ENCODE data around the gene MT3. TPM values are rescaled to one million over a fixed set of nuclear protein-coding genes. Genes with fewer than 3 reads are reported as not detected.

The MT3 gene
- total RNA-seq, 4 donors from 2014 or later, result 4.2 TPM; not detected in 3

GRCh38 chr16:56547949-56548567 is 41.3 kb upstream of the MT3 start:
- Histone ChIP-seq H3K9me3 (no peaks in the 10 kb centered on the region), H3K4me1 (peaks cover 0 to 10% (median 2%) of the 10 kb centered on the region in 4 donors), H3K27me3 (no peaks in the 10 kb centered on the region), H3K36me3 (no peaks in the 10 kb centered on the region), H3K27ac (peak overlapping the region in 1 of 4 donors; percentile 19), H3K4me3 (no peak overlapping the region)
- TF ChIP-seq EP300 (IDR thresholded peaks at IDR 0.05; ENCODE audit: low read depth) (no peak), CTCF (IDR thresholded peaks at IDR 0.05) (no peak), POLR2AphosphoS5 (IDR thresholded peaks at IDR 0.05) (no peak), POLR2A (IDR thresholded peaks at IDR 0.05) (no peak)
- DNase-seq, result no peak
- intact Hi-C loops (cut with DNase I; ENCODE audit: low total_unique reads) (no loop called here), in situ Hi-C loops (cut with MboI; ENCODE audit: low pct_ligation_motif_present in 1 of 4, low pct_unique_long_range_greater_than_20kb in 1 of 4, low sequenced_read_pairs in 3 of 4) (no loop called here)
- 89 to 96% methylated on average over 3 to 4 of the region's 4 CpGs for WGBS, 2 donors (ENCODE audit: low coverage in 1 of 2)

- Histone ChIP-seq H3K27ac (no peak overlapping the region), H3K4me3 (no peak overlapping the region), H3K27me3 (no peaks in the 10 kb centered on the region), H3K36me3 (no peaks in the 10 kb centered on the region), H3K4me1 (peaks cover 0 to 10% (median 2%) of the 10 kb centered on the region in 4 donors), H3K9me3 (no peaks in the 10 kb centered on the region)
- in situ Hi-C loops (cut with MboI; ENCODE audit: low pct_ligation_motif_present in 1 of 4, low pct_unique_long_range_greater_than_20kb in 1 of 4, low sequenced_read_pairs in 3 of 4), result no loop called here
- intact Hi-C loops (cut with DNase I; ENCODE audit: low total_unique reads), result no loop called here
- no peak for DNase-seq
- TF ChIP-seq POLR2A (IDR thresholded peaks at IDR 0.05) (no peak), EP300 (IDR thresholded peaks at IDR 0.05; ENCODE audit: low read depth) (no peak), POLR2AphosphoS5 (IDR thresholded peaks at IDR 0.05) (no peak), CTCF (IDR thresholded peaks at IDR 0.05) (no peak)
These were observed 40.2 kb upstream of the MT3 start for GRCh38 chr16:56549161-56549560.

- intact Hi-C loops (cut with DNase I; ENCODE audit: low total_unique reads), result no loop called here
- H3K36me3 ChIP-seq, result no peaks in the 10 kb centered on the region
- H3K27me3 ChIP-seq, result no peaks in the 10 kb centered on the region
- peaks cover 0 to 10% (median 2%) of the 10 kb centered on the region in 4 donors for H3K4me1 ChIP-seq
- in situ Hi-C loops (cut with MboI; ENCODE audit: low pct_ligation_motif_present in 1 of 4, low pct_unique_long_range_greater_than_20kb in 1 of 4, low sequenced_read_pairs in 3 of 4), result no loop called here
- 82 to 83% methylated on average over 4 to 5 of the region's 5 CpGs for WGBS, 2 donors (ENCODE audit: low coverage in 1 of 2)
- TF ChIP-seq EP300 (IDR thresholded peaks at IDR 0.05; ENCODE audit: low read depth), result no peak
- no peak for TF ChIP-seq POLR2A (IDR thresholded peaks at IDR 0.05)
- no peak for TF ChIP-seq POLR2AphosphoS5 (IDR thresholded peaks at IDR 0.05)
- no peak for TF ChIP-seq CTCF (IDR thresholded peaks at IDR 0.05)
- no peaks in the 10 kb centered on the region for H3K9me3 ChIP-seq
- no peak overlapping the region for H3K27ac ChIP-seq
- H3K4me3 ChIP-seq, result no peak overlapping the region
- no peak for DNase-seq
These were observed 39.5 kb upstream of the MT3 start for GRCh38 chr16:56549744-56550385.

- Histone ChIP-seq H3K27ac (no peak overlapping the region), H3K4me3 (no peak overlapping the region), H3K36me3 (no peaks in the 10 kb centered on the region), H3K9me3 (no peaks in the 10 kb centered on the region), H3K4me1 (peaks cover 0 to 10% (median 2%) of the 10 kb centered on the region in 4 donors), H3K27me3 (no peaks in the 10 kb centered on the region)
- no peak for TF ChIP-seq CTCF (IDR thresholded peaks at IDR 0.05)
- no peak for TF ChIP-seq EP300 (IDR thresholded peaks at IDR 0.05; ENCODE audit: low read depth)
- TF ChIP-seq POLR2AphosphoS5 (IDR thresholded peaks at IDR 0.05), result no peak
- no peak for TF ChIP-seq POLR2A (IDR thresholded peaks at IDR 0.05)
- 29 to 58% methylated on average over 4 to 11 of the region's 11 CpGs for WGBS, 2 donors (ENCODE audit: low coverage in 1 of 2)
- in situ Hi-C loops (cut with MboI; ENCODE audit: low pct_ligation_motif_present in 1 of 4, low pct_unique_long_range_greater_than_20kb in 1 of 4, low sequenced_read_pairs in 3 of 4) (no loop called here), intact Hi-C loops (cut with DNase I; ENCODE audit: low total_unique reads) (no loop called here)
- peak; percentile 22 for DNase-seq
These were observed 37.3 kb upstream of the MT3 start for GRCh38 chr16:56551796-56552738.
